NOMO-1 treated with dmso at 0.1 percent for 144 hours (cell line): ENCODE measurements around the gene METTL13.
"Not testable (repeated sequence)": the region's sequence is repeated elsewhere in the genome, so short reads cannot be mapped to it uniquely, and the experiment has no call there.

Source experiments
- DNase-seq: peaks from one replicate; lab custom pipeline; 2025; ENCODE audit not compliant: unreplicated experiment; lab: John Stamatoyannopoulos, UW

METTL13 gene

DNA sequence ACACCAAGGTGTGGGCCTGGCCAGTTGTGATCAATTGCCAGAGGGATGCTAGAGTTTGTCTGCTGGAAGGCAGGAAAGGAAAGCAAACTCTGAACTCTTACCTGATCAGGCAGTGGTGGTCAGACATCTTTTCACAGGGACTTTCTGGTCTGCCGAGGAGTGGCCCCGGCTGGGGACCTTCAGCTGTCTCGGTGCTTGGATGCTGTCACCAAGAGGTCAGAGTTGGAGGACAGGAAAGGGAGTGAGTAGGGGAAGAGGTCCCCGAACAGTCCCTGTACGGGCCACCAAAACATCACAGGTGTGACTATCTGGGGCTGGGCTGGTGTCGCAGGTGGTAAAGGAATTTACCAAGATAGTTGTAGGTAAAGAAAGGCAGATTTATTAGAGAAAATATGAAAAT lies 17.7 kb upstream of the METTL13 start:
- no peak for DNase-seq

DNA sequence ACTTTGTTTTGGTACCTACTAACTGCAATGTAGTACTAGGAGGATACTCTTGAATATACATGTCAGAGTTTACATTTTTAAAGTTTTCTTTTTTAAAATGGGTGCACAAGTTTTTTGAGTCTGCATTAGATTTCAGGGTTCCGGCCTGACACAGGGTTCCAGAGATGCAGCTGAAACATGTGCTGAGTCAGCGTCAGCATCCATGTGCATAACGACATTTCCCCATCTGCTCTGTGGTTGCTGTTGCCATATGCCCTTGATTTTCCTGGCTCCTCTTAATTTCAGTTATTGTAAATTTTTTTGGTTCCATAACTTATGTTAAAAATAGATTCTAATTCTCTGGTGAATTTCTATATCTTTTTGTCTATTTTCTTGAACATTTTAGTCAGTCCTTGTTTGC lies 12.3 kb upstream of the METTL13 start:
- no peak for DNase-seq

DNA sequence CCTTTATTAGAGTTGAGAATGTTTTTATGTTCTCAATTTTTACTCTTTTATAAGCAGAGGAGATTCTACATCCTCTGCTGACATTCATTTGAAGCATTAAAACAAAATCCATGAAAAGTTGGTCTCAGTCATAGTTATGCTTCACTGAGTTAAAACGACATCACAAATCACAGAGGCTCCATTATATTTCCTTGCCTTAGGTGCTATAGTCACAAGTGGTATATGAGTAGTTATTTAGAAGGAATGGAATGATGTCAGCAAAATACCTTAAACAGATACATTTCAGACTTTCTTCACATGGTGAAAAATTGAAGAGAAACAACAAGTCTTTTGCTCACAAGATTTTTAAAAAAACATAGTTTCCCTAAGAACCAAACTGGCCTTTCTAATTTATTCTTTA lies 11.7 kb upstream of the METTL13 start:
- no peak for DNase-seq

DNA sequence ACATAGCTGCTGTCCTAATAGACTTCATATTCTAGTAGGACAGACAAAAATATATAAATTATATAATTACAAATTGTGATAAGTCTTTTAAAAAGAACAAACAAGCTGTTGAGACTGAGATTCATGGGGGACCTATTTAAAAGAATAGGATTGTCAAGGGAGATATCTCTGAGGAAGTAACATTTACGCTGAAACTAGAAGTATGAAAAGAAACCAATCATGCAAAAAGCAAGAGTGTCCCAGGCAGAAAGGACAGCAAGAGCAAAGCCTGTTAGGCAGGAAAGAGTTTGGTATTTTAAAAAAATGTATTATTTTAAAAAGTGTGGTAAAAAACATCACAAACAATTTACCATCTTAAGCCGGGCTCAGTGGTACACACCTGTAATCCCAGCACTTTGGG lies 9.1 kb upstream of the METTL13 start:
- no peak for DNase-seq

DNA sequence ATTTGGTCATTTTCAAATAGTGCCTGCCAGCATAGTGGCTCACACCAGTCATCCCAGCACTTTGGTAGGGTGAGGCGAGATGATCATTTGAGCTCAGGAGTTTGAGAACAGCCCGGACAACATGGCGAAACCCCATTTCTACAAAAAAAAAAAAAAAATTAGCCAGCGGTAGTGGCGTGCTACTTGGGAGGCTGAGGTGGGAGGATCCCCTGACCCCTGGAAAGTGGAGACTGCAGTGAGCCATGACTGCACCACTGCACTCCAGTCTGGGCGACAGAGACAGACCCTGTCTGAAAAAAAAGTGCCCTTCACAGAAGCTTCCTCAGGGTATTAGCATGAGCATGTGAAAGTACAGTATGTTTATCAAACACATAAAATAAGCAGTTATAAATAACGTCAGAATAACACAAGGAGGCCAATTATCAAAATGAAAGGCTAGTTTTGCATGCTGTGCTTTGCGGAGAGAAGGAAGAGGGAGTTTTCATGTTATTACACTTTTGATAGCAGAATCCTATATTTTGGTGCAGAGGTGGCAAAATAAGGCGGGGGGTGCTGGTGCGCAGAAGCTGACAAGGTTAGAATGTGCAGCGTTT lies 781 bp upstream of the METTL13 start:
- no peak for DNase-seq

DNA sequence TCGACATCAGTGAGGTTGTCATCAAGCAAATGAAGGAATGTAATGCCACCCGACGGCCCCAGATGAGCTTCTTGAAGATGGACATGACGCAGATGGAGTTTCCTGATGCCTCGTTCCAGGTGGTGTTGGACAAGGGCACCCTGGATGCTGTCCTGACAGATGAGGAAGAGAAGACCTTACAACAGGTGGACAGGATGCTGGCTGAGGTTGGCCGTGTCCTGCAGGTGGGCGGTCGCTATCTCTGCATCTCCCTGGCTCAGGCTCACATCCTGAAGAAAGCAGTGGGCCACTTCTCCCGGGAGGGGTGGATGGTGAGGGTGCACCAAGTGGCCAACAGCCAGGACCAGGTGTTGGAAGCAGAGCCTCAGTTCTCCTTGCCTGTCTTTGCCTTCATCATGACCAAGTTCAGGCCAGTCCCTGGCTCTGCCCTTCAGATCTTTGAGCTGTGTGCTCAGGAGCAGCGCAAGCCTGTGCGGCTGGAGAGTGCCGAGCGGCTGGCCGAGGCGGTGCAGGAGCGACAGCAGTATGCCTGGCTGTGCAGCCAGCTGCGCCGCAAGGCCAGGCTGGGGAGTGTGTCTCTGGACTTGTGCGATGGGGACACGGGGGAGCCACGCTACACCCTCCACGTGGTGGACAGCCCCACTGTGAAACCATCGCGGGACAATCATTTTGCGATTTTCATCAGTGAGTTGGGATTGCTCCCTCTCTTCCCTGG lies 2.5 kb downstream of the METTL13 start:
- DNase-seq = no peak

DNA sequence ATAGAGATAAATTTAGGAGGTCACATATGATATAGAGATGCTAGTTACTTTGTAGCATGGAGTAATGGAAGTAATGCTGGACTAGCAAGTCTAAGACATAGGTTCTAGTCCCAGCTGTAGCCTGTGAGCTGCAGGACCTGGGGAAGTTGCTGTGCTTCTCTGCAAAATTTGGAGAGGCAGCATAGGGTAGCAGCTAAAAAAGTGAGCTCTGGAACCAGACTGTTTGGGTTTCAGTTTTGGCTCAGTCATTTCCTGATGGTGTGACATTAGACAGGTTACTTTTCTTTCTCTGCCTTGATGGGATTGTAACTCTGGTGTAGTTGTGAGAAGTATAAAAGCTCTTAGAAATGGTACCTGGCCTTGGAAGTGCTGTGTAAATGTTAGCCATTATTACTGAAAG lies 3.3 kb downstream of the METTL13 start:
- no peak for DNase-seq

DNA sequence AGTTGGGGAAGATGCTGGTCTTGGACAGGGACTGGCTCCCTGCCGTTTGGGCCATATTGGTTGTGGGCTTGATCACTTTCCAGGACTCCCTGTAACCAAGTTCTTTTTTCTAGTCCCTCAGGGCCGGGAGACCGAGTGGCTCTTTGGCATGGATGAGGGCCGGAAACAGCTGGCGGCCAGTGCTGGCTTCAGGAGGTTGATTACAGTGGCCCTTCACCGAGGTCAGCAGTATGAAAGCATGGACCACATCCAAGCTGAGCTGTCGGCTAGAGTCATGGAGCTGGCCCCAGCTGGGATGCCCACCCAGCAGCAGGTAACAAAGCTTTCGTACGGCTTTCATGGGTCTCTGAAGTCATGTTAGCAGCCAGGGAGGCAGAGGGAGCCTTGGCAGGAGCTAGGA lies 4.3 kb downstream of the METTL13 start:
- no peak for DNase-seq

DNA sequence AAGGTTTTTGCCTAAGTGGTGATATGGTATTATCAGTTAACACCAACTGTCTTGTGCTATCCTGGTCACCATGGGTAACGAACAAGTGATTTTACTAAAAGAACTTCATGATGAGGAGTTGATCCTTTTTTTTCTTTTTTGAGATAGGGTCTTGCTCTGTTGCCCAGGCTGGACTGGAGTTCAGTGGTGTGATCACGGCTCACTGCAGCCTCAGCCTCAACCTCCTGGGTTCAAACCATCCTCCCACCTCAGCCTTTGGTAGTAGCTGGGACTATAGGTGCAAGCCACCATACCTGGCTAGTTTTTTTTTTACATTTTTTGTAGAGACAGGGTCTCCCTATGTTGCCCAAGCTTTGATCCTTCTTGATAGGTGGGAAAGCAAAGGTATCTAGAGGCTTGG lies 5.1 kb downstream of the METTL13 start:
- no peak for DNase-seq

DNA sequence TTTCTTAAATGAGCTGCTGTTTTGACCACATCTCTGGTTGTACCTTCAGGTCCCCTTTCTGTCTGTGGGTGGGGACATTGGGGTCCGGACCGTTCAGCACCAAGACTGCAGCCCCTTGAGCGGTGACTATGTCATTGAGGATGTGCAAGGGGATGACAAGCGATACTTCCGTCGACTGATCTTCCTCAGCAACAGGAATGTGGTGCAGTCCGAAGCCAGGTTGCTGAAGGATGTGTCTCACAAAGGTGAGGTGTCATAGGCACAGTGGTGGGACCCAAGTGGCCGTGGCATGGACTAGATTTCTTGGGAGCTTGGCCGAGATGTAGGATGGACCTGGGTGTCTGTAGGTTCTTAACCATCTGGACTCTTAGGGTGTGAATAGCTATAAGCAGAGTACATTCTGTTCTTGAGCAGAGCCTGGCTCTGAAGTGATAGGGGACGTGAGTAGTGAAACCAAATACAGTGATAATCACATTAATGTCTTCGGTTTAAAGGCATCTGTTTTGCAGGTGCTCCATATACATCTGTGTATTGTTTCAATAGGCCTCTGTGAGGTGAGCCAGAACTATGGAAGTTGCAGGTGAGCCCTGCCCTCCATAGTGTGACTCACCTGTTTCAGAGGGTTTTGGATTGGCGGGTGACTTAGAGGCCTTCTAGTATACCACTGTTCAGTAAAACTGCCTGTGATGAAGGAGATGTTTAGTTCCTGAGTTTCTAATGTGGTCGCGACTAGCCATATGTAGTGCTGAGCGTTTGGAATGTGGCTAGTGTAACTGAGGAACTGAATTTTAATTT lies 6.4 kb downstream of the METTL13 start:
- no peak for DNase-seq

DNA sequence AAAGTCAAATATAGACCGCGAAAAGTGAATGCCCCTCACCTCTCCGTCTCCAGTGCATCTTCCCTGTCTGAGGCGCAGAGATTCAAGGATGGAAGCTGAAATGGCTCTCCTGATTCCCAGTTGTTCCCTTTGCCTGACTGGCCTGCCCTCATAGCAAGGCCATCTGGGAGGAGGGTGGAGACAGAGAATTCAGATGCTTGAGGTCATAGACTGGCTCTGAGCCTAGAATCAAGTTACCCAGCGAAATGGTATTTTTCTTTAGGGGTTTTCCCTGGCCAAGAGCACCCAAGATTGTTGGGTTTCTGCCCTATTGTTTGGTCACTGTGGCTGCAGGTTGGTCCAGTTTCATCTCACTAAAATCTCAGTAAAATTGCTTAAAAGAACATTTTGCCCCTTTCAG lies 7.2 kb downstream of the METTL13 start:
- no peak for DNase-seq

DNA sequence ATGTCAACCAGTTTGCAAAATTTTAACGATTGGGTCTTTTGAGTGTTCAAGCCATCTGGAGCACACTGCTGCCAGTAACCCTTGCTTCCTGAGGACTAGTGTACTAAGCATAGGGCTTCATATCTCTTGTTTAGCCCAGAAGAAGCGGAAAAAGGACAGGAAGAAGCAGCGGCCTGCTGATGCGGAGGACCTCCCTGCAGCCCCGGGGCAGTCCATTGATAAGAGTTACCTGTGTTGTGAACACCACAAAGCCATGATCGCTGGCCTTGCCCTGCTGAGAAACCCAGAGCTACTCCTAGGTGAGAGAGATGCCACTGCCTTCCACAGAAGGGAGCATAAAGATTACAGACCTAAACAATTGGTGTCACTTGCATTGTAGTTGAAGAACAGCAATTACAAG lies 8.9 kb downstream of the METTL13 start:
- no peak for DNase-seq

DNA sequence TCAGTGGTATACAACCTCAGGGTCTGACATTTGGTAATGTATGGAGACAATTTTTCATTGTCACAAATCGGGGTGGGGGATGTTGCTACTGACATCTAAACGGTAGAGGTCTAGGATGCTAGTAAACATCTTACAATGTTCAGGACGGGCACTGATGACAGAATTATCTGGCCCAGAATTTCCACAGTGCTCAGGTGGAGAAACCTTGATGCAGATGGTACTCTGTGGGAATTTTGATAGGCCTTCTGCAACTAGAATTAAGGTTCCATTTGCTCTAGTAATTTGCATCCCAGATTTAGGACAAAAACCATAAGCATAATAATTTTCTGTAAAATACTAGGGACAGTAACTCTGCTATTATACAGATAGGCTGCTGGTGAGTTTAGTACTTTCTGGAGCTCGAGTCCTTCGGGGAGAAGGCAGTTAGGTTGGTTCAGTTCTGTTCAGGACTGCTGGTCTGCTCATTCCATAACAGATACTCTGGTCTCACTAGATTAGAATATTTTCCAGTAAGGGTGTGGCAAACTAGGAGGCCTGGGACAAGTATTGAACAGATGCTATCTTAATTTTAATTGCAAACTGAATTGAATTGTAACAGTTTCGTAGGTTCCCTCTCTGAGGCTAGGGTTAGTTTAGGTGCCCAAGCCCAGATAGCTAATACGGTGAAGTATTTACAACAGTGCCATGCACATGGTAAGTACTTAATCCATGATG lies 11.4 kb downstream of the METTL13 start:
- DNase-seq = no peak

DNA sequence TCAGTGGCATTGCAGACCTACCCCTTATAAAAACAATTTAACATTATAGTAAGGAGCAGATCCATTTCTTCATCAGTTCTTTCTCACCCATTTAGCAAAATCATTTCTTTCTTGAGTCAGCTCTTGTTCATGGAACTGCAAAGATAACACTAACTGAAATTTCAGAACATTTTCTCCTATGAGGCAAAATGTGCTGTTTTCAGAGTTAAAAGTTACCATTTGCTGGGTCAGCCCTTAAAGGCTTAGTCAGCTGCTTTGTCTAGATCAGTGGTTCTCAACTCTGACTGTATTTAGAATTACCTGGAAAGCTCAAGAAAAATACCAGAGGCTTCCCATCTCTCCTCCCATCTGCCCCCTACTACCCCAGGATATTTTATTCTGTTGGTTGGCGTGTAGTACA lies 12.2 kb downstream of the METTL13 start:
- no peak for DNase-seq

DNA sequence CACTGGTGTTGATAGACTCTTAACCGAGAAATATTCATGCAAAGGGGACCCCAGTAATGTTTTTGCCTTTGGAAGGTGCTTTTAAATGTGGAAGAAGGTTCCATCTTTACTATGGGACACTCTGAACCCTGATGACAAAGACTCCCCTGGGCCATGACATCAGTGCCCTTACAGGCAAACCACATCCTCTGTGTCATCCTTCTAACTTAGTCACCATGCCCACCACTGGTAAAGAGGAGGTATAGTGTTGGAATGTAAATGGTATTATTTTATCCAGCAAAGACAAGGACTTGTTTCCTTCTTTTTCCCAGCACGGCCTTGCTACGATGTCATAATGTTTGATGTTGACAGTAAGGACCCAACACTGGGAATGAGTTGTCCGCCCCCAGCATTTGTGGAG lies 12.6 kb downstream of the METTL13 start:
- DNase-seq = no peak

DNA sequence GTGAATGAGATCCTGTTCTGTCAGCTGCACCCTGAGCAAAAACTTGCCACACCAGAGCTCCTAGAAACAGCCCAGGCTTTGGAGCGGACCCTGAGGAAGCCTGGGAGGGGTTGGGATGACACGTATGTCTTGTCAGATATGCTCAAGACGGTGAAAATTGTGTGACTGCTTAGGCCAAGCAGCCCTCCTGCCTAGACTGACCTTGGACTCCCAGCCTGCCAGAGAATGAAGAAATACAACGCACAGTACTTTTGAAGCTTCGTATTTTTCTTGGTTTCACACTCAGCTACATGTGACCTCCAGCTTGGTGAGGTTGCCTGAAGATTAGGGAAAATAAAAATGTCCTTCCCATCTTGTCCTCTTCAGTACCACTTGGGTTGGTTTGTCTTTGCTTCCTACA lies 15.1 kb downstream of the METTL13 start:
- no peak for DNase-seq

DNA sequence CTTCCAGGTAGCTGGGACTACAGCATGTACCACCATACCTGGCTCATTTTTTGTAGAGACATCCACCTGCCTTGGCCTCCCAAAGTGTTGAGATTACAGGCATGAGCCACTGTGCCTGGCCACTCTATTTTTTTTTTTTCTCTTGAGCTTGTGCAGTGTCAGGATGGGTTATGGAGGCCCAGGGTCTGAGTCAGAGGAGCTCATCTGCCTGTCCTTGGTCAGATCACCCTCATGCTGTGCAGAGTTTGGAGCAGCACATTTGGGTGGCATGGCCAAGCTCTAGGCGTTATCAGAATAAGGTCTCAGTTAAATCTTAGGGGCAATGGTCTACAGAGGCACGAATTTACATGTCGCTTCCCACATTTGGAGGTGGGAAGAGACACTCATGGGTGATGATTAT lies 16.9 kb downstream of the METTL13 start:
- DNase-seq = no peak

DNA sequence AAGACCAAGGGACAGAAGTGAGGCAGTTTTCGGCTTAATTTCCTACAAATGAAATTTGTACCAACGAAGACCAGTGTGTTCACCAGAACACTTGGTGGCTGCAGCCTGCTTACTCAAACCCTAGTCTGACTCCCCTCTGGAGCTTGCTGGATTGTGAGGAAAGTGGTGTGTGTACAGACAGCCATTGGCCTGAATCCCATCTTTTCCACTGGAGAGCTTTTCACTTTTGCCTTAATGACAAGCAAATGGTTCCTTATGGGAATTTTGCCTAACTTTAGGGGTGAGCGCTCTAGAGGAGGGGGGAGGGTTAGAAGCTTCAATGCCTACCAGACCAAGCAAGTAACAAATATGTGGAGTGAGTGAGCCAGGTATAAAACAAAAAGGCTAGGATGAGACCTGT lies 17.3 kb downstream of the METTL13 start:
- DNase-seq = no peak

DNA sequence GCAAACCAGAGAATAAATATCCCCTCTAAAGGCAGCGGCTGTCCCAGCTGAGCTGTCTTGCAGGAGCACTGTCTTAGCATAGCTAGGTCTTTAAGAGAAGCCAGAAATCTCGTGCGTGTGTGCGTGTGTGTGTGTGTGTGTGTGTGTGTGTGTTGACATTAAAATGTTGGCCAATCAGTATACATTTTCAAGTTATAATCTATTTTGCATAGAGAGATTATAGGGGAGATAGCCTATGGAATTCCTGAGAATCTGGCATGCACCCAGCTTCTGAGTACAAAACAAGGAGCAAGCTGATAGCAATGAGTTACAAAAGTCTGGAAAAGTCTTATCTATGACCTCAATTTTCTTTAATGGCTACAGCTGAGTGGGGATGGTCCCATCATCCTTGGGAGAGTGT lies 17.7 kb downstream of the METTL13 start:
- no peak for DNase-seq

DNA sequence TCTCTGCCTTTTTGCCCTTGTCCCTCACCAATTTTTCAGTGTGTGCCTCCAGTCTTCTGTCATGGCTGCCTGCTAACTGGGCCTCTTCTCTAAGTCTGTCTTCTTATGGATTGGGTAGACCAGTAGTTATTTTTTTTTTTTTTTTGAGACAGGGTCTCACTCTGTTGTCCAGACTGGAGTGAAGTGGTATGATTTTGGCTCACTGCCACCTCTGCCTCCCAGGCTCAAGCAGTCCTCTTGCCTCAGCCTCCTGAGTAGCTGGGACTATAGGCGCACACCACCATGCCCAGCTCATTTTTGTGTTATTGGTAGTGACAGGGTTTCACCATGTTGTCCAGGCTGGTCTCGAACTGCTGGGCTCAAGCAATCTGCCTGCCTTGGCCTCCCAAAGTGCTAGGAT lies 18.2 kb downstream of the METTL13 start:
- not testable (repeated sequence) for DNase-seq

DNA sequence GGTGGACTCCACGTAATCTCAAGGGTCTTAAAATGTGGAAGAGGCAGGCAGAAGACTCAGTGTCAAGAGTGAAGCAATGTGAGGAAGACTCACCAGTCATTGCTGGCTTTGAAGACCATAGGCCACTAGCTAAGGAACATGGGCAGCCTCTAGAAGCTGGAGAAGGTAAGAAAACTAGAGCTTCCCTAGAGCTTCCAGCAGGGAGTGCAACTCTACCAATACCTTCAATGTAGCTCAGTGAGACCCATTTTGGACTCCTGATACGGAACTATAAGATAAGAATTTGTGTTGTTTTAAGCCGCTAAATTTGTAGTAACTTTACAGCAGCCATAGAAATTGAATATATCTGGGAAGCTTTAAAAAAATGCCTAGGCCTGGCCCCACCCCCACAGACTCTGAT lies 18.9 kb downstream of the METTL13 start:
- DNase-seq = no peak

DNA sequence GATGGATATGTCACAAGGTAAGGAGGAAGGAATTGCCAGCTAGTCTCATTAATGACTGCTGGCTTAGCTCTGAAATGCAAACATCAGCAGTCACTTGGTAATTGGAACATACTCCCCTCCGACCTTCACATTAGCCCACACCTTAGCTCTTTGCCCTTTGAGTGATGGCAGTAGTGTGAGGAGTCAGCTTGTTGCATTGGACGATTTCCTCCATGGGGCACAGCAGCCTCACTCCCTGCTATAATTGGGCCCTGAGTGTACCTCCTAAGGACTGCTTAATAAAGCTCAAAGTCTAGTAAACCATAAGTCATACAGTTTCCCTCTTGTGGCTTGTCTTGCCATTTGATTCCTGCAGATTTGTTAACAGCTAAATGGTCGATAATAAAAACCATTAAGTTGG lies 19.4 kb downstream of the METTL13 start:
- no peak for DNase-seq
